Calu3 (cell line): ENCODE data around the gene OXER1. TPM values are rescaled to one million over a fixed set of nuclear protein-coding genes. Genes with fewer than 3 reads are reported as not detected.

Experiments
- BruUV-seq: library from RNA; stranded (reverse); fragments of 400-500 nt; replicated peaks from 2 replicates; lab custom pipeline; 2021; lab: Mats Ljungman, UMichigan
- CTCF ChIA-PET: fragments of 300-600 bp; sonication (Branson Sonifier 250); formaldehyde crosslinking; loops from one replicate; lab custom pipeline; 2022; ENCODE audit warnings: antibody characterized with exemption; lab: Charles Lee
- DNase-seq: peaks from one replicate; pipeline ENCODE4 v3.0.0; 2022
- H3K27ac Mint-ChIP-seq: one replicate; pipeline ENCODE4 v1.8.0; 2022; ENCODE audit warnings: mixed read lengths; ENCODE audit not compliant: unreplicated experiment
- H3K27me3 Mint-ChIP-seq: one replicate; pipeline ENCODE4 v1.8.0; 2022; ENCODE audit warnings: mixed read lengths; ENCODE audit not compliant: unreplicated experiment
- H3K36me3 Mint-ChIP-seq: one replicate; pipeline ENCODE4 v1.8.0; 2022; ENCODE audit warnings: mild to moderate bottlenecking, moderate library complexity, mixed read lengths; ENCODE audit not compliant: insufficient read depth, unreplicated experiment
- H3K4me1 Mint-ChIP-seq: one replicate; pipeline ENCODE4 v1.8.0; 2022; ENCODE audit warnings: mild to moderate bottlenecking, low read depth, mixed read lengths; ENCODE audit not compliant: unreplicated experiment
- H3K4me3 Mint-ChIP-seq: one replicate; pipeline ENCODE4 v1.8.0; 2022; ENCODE audit warnings: mild to moderate bottlenecking, low read depth, moderate library complexity, mixed read lengths; ENCODE audit not compliant: unreplicated experiment
- H3K9me3 Mint-ChIP-seq: one replicate; pipeline ENCODE4 v1.8.0; 2022; ENCODE audit warnings: low read depth, mixed read lengths; ENCODE audit not compliant: unreplicated experiment
- intact Hi-C: fragments of 100-400 bp; cut with micrococcal nuclease; formaldehyde crosslinking; loops from one replicate; pipeline ENCODE4 v1.10.0; 2022; ENCODE audit not compliant: unreplicated experiment
- total RNA-seq: library from RNA; stranded (reverse); gene quantifications from 2 replicates; pipeline ENCODE4 v1.2.3, GENCODE V29; 2022
- TF ChIP-seq, protein P1 (sequence below): fragments of 200-600 bp; IDR thresholded peaks from one replicate; pipeline ENCODE4 v1.8.0; 2022; ENCODE audit warnings: antibody characterized with exemption; ENCODE audit not compliant: unreplicated experiment

The OXER1 gene
- total RNA-seq, 1 experiment from 2014 or later, result 0.59 TPM

DNA sequence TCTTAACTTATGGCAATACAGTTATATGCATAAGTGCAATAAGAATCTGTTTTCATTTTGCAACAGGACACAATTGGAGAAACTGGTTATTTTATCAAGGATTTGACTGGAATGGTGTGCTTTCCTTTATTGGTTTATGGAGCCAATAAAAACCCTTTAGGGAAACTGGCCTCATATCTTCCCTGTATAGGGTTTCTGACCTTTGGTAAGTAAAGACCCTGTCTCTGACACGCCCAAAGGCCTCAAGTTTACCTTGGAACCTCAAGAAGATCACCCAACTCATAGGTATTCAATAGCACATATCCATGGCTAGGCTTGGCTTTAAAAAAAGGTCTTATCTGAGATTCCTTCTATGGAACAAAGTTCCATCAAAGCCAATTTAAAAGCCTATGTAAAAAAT is 17.2 kb upstream of the OXER1 start:
- no peaks in the 10 kb centered on the region for H3K27me3 Mint-ChIP-seq
- BruUV-seq, result no TSS peak
- TF ChIP-seq, protein P1, sequence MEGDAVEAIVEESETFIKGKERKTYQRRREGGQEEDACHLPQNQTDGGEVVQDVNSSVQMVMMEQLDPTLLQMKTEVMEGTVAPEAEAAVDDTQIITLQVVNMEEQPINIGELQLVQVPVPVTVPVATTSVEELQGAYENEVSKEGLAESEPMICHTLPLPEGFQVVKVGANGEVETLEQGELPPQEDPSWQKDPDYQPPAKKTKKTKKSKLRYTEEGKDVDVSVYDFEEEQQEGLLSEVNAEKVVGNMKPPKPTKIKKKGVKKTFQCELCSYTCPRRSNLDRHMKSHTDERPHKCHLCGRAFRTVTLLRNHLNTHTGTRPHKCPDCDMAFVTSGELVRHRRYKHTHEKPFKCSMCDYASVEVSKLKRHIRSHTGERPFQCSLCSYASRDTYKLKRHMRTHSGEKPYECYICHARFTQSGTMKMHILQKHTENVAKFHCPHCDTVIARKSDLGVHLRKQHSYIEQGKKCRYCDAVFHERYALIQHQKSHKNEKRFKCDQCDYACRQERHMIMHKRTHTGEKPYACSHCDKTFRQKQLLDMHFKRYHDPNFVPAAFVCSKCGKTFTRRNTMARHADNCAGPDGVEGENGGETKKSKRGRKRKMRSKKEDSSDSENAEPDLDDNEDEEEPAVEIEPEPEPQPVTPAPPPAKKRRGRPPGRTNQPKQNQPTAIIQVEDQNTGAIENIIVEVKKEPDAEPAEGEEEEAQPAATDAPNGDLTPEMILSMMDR, result no peak
- no peaks in the 10 kb centered on the region for H3K9me3 Mint-ChIP-seq
- no peak overlapping the region for H3K4me3 Mint-ChIP-seq
- no peaks in the 10 kb centered on the region for H3K36me3 Mint-ChIP-seq
- no peaks in the 10 kb centered on the region for H3K4me1 Mint-ChIP-seq
- CTCF ChIA-PET, result no interaction called here
- no peak overlapping the region for H3K27ac Mint-ChIP-seq
- no peak for DNase-seq
- intact Hi-C loops, result no loop called here

DNA sequence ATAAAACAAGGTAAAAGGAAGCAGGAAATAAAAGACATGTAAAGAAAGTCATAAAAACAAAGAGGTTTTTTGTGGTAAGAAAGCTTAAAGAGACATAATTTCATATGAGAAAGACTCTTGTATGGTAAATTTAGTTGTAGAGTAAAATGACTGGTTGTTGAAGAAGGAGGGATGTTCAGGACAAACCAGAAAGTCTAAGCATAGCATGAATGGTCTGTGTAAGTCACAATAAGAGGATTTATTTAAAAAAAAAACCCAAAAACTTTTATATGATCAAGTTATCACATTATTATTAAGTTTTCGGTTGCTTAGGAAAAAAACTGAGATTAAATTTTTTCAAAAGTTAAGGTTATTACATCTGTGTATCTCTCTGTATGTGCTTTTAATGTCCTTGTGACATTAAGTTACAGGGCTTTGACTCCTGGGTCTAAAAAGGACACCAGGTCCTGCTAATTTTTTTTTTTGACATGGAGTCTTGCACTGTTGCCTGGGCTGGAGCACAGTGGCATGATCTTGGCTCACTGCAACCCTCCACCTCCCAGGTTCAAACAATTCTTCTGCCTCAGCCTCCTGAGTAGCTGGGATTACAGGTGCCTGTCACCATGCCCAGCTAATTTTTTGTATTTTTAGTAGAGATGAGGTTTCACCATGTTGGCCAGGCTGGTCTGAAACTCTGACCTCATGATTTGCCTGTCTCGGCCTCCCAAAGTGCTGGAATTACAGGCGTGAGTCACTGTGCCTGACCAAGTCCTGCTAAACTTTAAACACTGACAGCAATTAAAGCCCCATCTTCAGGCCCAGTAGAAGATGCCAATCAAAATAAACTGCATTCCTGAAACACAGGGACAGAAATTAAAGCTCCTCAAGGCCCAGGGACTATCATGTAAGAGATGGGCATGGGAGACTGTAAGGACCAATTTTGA is 14.2 kb upstream of the OXER1 start:
- Mint-ChIP-seq H3K27me3 (no peaks in the 10 kb centered on the region), H3K4me1 (no peaks in the 10 kb centered on the region), H3K36me3 (no peaks in the 10 kb centered on the region), H3K27ac (no peak overlapping the region), H3K4me3 (no peak overlapping the region), H3K9me3 (no peaks in the 10 kb centered on the region)
- DNase-seq, result no peak
- TF ChIP-seq, protein P1, result no peak
- CTCF ChIA-PET, result interaction anchor here (0.8 kb wide), 1 partner anchor 784 kb away, joined by 6 read pairs; no protein-coding TSS in a partner anchor
- BruUV-seq, result no TSS peak
- intact Hi-C loops, result no loop called here

DNA sequence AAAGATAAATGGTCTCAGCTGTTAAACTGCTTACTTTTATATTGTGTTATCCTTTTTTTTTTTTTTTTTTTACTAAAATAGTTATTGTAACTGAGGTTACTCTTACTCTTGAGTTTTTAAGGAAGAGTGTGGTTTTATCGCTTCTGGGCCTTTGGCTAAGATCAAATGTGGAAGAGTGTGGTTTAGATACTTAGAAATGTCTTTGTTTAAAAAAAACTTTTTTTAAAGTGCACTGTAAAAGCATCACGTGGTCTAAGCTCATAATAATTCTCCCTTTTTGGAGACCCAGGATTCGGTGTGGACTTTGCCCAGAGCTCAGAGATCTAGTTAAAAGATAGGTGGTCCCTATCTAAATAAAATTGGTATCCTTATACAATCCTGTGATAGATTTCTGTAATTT is 11.9 kb upstream of the OXER1 start:
- no TSS peak for BruUV-seq
- Mint-ChIP-seq H3K4me3 (no peak overlapping the region), H3K36me3 (no peaks in the 10 kb centered on the region)

DNA sequence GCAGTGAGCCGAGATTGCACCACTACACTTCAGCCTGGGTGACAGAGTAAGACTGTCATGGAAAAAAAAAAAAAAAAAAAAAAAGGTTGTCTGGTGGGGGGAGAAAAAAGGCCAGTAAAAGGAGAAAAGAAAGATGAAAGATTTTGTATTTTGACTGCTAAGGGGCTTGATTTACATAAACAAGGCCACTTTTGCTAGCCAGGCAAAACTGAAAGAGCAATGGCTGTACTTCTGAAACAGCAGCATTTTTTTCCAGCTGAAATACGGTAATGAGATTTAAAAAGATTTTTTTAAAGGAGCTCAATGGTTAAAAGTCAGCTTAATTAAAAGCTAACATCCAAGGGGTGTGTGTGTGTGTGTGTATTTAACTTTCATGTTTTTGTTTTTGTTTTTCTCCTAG is 11.3 kb upstream of the OXER1 start:
- intact Hi-C loops, result no loop called here
- Mint-ChIP-seq H3K9me3 (no peaks in the 10 kb centered on the region), H3K36me3 (no peaks in the 10 kb centered on the region), H3K27ac (no peak overlapping the region), H3K4me3 (no peak overlapping the region), H3K27me3 (no peaks in the 10 kb centered on the region), H3K4me1 (no peaks in the 10 kb centered on the region)
- TF ChIP-seq, protein P1, result no peak
- CTCF ChIA-PET, result interaction anchor here (0.6 to 0.7 kb wide), 3 partner anchors 28 to 587 kb away, joined by 5 to 9 read pairs (median 9); no protein-coding TSS in a partner anchor
- DNase-seq, result no peak
- BruUV-seq, result no TSS peak

More for the DNA sequence above, 11.9 kb upstream of the OXER1 start:
- intact Hi-C loops, result no loop called here
- Mint-ChIP-seq H3K4me1 (no peaks in the 10 kb centered on the region), H3K27me3 (no peaks in the 10 kb centered on the region), H3K9me3 (no peaks in the 10 kb centered on the region), H3K27ac (no peak overlapping the region)
- no peak for DNase-seq
- TF ChIP-seq, protein P1, result no peak
- CTCF ChIA-PET, result interaction anchor here (0.7 kb wide), 5 partner anchors 14 to 587 kb away, joined by 3 to 10 read pairs (median 9); no protein-coding TSS in a partner anchor
